ENCODE data around the gene CTSO.

Gene CTSO, protein sequence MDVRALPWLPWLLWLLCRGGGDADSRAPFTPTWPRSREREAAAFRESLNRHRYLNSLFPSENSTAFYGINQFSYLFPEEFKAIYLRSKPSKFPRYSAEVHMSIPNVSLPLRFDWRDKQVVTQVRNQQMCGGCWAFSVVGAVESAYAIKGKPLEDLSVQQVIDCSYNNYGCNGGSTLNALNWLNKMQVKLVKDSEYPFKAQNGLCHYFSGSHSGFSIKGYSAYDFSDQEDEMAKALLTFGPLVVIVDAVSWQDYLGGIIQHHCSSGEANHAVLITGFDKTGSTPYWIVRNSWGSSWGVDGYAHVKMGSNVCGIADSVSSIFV

GRCh38 chr4:155953151-155954117 is at the start of gene CTSO:
Gene CTSO (minus strand): TSS chr4:155953866. CDS start chr4:155953847, 19 bp downstream.
- peak; percentile 80 for DNase-seq

DNA sequence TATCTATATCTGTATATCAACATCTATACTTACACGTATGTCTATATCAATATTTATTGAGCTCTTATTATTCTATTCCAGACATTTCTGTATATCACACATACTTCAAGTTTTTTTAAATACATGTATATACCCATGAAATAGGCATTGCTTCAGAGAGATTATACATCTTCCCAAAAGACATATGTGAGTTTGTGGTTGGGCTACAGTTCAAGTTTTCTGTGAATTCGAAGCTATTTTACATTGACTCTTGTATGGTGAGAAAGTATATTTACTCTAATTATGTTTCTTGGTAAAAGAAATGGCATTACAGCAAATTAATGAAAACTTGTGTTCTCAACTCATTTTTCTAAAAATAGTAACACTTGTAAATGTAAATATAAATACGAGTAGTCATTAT is 46.8 kb upstream of the CTSO start:
- no peak for DNase-seq

DNA sequence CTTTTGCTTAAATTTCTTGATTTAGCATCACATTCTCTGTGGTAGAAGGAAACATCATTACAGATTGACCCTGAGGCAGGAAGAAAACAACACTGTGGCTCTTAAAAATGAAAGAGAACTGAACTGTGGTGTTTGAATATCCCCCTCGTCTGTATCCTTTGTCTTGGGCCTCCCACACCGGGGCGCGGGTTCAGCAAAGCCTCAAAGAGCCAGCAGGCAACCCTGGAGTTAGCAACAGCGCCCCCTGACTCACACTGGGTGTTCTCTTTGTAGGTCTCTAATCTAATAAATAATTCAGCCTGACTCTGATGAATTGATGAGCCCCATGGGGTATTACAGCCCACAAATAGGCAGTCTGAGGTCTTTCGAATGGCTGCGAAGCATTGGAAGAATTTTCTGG is 46.1 kb upstream of the CTSO start:
- peak; percentile 42 for DNase-seq

- DNase-seq, result no peak
These were observed 41.4 kb upstream of the CTSO start for GRCh38 chr4:155995069-155995468.

DNA sequence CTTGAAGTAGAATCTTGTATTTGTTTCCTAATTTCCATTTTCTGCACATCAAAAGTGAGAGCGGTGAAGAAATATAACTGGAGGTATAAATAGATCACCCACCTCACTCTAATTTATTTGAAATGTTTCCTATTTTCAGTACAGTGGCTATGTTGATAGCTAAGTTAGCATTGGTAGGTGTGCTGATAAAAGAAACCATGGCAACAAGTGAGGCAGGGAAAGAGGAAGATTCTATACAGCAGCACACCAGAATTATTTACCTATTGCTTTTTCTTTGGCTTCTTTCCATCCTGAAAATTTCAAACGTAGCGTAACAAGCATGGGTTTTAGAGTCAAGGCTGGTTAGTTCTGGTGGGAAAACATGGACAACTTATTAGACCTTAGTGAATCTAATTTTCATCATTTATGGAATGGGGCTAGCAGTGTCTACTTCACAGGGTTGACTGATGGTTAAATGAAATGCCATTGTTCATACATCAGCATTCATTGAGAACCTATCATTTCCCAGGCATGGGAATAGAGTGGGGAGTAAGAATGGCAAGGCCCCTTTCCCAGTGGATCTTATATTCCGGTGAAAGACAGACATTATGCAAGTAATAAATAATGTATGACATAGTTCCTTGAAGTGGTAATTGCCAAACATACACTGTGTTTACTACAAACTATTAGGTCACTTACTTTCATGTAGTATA is 30.6 kb upstream of the CTSO start:
- no peak for DNase-seq

DNA sequence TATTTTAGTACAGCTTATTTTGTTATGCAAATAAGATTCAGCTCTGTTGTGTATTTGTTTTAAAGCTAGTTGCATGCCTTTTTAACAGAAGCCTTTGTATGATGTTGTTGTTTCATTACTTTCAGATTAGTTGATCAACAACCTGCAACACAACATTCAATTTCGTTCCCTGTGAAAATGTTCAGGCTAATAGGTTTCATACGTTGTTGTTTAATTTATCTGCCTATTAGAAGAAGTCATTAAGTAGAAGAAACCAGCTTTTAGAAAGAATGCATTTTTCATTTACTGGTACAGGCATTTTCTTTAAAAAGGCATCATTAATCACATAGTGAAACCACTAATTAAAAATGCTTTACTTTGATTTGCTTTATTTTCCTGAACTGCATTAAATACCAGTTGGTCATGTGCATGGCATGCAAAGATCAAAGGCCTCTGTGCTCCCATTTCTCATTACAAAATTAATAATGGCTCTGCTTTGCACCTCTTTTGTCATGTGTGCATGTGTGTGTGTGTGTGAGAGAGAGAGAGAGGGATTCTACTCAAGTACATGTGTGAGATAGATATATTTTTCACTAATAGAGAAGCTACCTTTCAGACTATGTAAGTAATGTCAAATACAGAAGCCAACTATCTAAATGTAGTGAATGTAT is 29.2 kb upstream of the CTSO start:
- no peak for DNase-seq

GRCh38 chr4:155978810-155979209 is 25.1 kb upstream of the CTSO start:
- DNase-seq, result no peak

DNA sequence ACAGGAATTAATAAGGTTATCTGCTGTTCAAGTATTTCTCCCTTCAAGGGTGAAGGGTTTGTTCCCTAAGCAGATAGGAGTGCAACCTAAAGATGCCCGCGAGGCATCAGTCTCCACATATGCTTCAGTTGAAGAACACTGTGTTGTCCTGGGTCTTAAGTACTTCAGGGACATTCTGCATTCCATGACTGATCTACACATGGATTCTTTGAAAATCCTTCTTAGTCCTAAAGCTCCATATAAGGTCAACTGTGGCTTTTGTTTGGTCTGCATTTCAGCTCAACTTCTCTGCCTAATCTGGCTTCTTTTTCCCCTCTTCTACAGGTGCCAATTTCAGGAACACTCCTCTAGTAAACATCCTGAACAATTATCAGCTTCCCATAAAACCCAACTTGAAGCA is 21.8 kb upstream of the CTSO start:
- no peak for DNase-seq

GRCh38 chr4:155974996-155975395 is 21.3 kb upstream of the CTSO start:
- DNase-seq, result no peak

- no peak for DNase-seq
These were observed 20.7 kb upstream of the CTSO start for GRCh38 chr4:155974476-155974749.

- no peak for DNase-seq
These were observed 20.2 kb upstream of the CTSO start for GRCh38 chr4:155973639-155974475.

- DNase-seq, result peak; percentile 16
These were observed 18.4 kb upstream of the CTSO start for GRCh38 chr4:155972098-155972497.

DNA sequence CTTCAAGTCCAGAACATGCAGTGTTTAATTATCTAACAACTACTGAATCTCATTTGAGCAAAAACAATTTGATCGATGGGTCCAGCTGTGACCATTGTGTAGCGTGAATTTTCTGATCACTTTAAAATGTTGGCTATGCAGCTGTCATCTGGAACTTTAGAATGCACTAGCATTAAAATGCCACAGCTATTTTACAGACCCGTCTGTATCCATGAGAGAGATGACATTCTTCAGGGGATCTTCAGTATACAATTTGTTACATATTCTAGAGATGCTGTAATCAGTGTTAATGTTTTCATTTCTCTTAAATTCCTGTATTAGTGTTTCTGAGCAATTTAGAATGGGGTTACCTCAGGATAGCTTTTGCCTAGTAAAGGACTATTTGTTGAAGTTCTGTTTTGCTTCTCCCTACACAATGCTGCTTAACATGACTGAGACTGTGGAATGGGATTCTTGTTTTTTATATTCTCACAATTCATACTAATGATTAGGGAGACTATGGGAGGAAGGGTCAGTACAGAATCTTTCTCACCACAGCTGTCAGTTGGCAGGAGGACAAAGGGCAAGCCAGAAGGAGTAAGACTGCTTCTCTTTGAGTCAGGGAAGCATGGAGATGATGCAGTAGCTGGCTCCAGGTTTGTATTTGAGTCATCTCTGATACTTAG is 13.2 kb upstream of the CTSO start:
- DNase-seq, result no peak

- DNase-seq, result no peak
These were observed 12.5 kb upstream of the CTSO start for GRCh38 chr4:155966171-155966570.

DNA sequence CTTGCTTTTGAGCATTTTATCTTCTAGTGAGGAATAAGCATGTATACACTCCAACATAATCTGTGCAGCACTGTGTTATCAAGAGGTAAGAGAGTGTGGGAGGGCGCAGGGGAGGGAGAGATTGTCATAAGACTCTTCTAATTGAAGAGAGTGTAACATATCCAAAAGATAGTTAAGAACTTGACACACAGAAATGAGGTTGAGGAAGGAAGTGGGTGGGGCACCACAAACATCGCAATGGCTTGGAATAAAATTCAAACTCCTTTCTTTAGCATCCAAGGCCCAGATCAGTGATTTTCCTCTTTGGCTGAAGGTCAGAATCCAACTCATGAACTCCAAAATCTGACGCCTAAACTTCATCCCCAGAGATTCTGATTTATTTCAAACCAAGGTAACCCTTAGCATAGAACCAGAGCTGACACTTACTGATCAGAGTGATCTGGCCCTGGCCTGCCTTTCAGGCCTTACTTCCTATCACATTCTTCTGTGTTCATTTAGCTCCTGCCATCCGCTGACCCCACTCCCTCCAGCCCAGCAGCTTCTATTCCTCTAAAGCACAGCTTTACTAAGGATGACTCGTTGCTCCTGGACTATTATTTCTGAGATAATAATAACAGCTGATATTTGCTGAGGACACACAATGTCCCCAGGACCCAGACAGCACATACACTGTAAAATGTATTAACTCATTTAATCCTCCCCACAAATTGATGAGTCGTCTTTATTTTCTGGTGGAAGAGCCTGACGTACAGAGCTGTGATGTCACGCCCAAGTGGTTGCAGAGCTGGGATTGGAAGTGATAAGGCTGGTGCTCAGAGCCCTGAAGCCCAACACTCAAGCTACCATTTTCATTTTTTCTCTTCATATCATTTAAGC is 10.6 kb upstream of the CTSO start:
- no peak for DNase-seq

- DNase-seq, result no peak
These were observed 9.1 kb upstream of the CTSO start for GRCh38 chr4:155962767-155963166.

- DNase-seq, result no peak
These were observed 7.9 kb upstream of the CTSO start for GRCh38 chr4:155961575-155961974.

DNA sequence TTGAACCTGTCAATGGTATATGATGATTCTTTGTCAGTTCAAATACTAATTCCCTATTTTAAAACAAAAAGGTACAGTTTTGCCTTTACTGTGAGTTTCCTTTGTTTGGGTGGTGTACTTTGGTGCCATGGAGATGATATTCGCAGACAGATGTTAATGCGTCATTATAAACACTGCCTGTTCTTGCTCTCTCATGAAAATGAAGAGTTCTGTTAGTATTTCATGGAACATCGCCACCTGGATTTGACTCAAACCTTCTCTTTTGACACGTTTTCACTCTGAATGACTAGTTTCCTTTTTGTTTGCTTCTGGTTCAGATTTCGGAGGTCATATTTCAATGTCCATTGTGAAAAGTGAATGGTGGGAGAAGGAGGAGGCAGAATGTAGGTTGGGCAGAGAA is 6.9 kb upstream of the CTSO start:
- no peak for DNase-seq

DNA sequence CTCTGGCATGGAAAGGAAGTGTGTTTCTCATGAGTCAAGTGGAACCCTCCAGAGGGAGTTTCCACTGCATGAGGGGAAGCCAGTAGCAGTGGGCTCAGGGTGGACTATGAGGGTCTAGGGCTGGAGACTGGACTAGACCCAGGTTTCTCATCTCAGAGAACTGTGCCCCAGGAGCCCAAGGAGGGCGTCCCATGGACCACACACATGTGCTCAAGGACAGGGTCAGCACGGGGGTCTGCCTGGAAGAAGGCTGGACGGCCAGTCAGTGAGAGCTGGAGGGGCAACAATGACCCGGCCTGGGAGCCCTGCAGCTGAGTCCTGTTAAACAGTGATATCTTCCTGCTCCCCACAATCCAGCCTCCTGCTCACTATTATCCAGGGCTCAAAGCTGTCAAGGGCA is 5.8 kb upstream of the CTSO start:
- no peak for DNase-seq

DNA sequence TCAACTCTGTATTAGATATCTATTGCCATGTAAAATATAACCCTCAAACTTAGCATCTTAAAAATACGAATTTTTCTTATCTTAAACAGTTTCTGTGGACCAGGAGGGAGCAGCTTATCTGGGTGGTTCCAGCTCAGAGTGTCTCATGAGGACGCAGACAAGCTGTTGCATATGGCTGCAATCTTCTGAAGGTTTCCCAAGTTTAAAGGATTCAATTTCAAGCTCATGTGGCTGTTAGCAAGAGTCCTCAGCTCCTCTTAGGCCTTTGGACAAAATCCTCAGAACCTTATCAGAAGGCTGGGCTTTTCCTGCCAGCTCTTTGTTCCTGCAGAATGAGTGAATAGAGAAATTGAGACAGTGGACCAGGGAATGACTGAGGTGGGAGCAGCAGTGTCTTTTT is 2.8 kb upstream of the CTSO start:
- no peak for DNase-seq

DNA sequence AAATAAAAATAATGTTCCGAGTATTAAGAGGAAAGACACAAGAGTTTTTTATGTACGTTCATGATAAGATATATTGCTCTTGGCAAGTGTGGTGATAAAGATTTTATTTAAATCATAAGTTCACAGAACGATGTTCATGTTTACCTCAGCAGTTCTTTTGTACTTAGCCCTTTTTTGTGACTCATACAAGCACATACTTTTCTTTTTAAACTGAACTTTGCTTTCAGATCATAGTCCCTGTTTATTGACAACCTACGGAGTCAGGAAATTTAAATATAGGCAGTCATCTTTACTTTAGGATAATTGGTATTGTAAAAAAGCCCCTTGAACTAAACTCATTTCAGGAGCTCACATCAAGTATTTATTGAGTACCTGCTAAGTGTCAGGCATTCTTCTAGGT is 1.3 kb upstream of the CTSO start:
- no peak for DNase-seq

Measured in midbrain (tissue), 1 donor.